Upper lobe of left lung (tissue), 6 donors: ENCODE measurements around the gene PLIN5. TPM values are rescaled to one million over a fixed set of nuclear protein-coding genes. Genes with fewer than 3 reads are reported as not detected.

ENCODE experiments used
- ATAC-seq, 2 donors: fragments of 200-7000 bp; cut with Tn5 transposase; one replicate each; pipeline ENCODE4 v1.9.1; 2022; ENCODE audit warnings: mild to moderate bottlenecking in 2 of 2, moderate library complexity in 2 of 2; ENCODE audit not compliant: low FRiP score in 2 of 2
- DNase-seq, 2 donors: peaks; one replicate each; pipeline ENCODE4 v3.0.0-alpha.2; 2019 to 2020
- H3K27ac ChIP-seq, 4 donors: fragments of 200-600 bp; sonication (generic); one replicate each; pipeline ENCODE4 v1.5.1; 2016 to 2019
- H3K27me3 ChIP-seq, 4 donors: fragments of 200-600 bp; sonication (generic); one replicate each; pipeline ENCODE4 v1.5.1; 2017 to 2019
- H3K36me3 ChIP-seq, 4 donors: fragments of 200-600 bp; sonication (generic); one replicate each; pipeline ENCODE4 v1.5.1; 2016 to 2019
- H3K4me1 ChIP-seq, 4 donors: fragments of 200-600 bp; sonication (generic); one replicate each; pipeline ENCODE4 v1.5.1; 2018 to 2019
- H3K4me3 ChIP-seq, 4 donors: fragments of 200-600 bp; sonication (generic); one replicate each; pipeline ENCODE4 v1.5.1; 2017 to 2019; ENCODE audit warnings: mild to moderate bottlenecking in 2 of 4, moderate library complexity in 1 of 4
- H3K9me3 ChIP-seq, 4 donors: fragments of 200-600 bp; sonication (generic); one replicate each; pipeline ENCODE4 v1.5.1; 2018 to 2019
- EP300 ChIP-seq, 4 donors: sonication (generic); formaldehyde crosslinking; IDR thresholded peaks; one replicate each; pipeline ENCODE4 v1.5.1; 2017; ENCODE audit warnings: antibody characterized with exemption in 4 of 4, control low read depth in 2 of 4
- POLR2A ChIP-seq, 4 donors: fragments of 450-650 bp; IDR thresholded peaks; one replicate each; pipeline ENCODE4 v1.5.1; 2016 to 2017; ENCODE audit warnings: antibody characterized with exemption in 4 of 4, mild to moderate bottlenecking in 2 of 4
- POLR2AphosphoS5 ChIP-seq, 2 donors: sonication (generic); formaldehyde crosslinking; IDR thresholded peaks; one replicate each; pipeline ENCODE4 v1.5.1; 2017; ENCODE audit warnings: antibody characterized with exemption in 2 of 2
- WGBS, 2 donors: methylation state at CpG; one replicate each; pipeline ENCODE4 v1.1.5; 2017 to 2018; 5-methylcytosine and 5-hydroxymethylcytosine counted together
- total RNA-seq, 6 donors: library from RNA; depleted of rRNA in 4 of 6; stranded (reverse); fragments of >200 nt in 4 of 6; gene quantifications; one replicate each; pipeline versions ENCODE4 v1.1.0 to v1.2.1, GENCODE V29; 2016 to 2021
- TF ChIP-seq, protein P1 (sequence below), 6 experiments: fragments of 450-650 bp in 4 of 6; fragments of 200-600 bp in 2 of 6; sonication (generic) in 2 of 6; IDR thresholded peaks; one replicate each; pipeline ENCODE4 v1.5.1; 2016 to 2019; ENCODE audit warnings: antibody characterized with exemption in 6 of 6
- donor health status: DM: no; HTN: no; CAD: no; lungs with moderate emphysema.
- donor health status: DM: no; HTN: yes; CAD: no; lungs with severe emphysema.

The PLIN5 gene
- total RNA-seq, 6 donors from 2014 or later, result 13.5 to 97.4 (median 23.0) TPM

DNA sequence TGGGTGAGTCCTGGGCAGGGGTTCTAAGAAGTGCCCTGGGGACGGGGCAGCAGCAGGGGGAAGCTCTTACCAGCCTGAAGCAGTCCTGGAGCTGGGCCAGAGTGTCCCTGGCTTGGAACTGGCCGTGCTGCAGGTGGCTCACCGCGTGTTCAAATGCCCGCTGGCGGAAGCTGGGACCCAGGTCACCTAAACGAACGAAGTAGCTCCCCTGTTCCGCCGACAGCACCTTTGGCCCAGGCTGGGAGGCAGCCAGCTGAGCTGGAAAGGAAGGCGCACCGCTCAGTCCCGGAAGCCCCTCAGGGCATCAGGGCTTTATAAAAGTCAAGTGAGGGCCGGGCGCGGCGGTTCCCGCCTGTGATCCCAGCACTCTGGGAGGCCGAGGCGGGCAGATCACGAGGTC lies 26.3 kb downstream of the PLIN5 start:
- ATAC-seq, result no peak
- 91 to 92% methylated on average over 6 to 14 of the region's 21 CpGs for WGBS, 2 donors

DNA sequence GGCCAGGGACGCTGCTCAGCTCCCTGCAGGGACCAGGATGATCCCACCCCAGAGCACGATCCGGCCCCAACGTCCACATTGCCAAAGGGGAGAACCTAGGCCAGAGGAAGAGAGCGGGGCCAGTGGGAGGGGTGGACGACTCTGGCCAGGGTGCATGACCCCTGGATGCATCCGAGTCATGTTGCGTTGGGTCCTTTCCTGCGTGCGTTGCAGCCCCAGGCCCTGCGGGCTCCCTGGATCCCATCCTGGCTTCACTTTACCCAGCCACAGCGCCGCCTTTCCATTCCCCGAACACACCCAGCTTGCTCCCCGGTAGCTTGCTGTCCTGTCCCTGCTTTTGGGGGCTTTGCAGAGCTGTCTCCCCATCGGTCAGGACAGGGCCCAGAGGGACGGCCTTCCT lies 27.2 kb downstream of the PLIN5 start:
- WGBS, 2 donors, result 76 to 88% methylated on average over 16 to 17 of the region's 17 CpGs
- H3K36me3 ChIP-seq, result peaks cover under 1 to 35% (median 17%) of the 10 kb centered on the region in 4 donors
- H3K4me1 ChIP-seq, result no peaks in the 10 kb centered on the region
- H3K4me3 ChIP-seq, result no peak overlapping the region
- no peaks in the 10 kb centered on the region for H3K27me3 ChIP-seq
- no peak for DNase-seq
- no peak overlapping the region for H3K27ac ChIP-seq
- H3K9me3 ChIP-seq, result no peaks in the 10 kb centered on the region
- no peak for TF ChIP-seq POLR2AphosphoS5 (IDR thresholded peaks at IDR 0.05)
- TF ChIP-seq, protein P1, sequence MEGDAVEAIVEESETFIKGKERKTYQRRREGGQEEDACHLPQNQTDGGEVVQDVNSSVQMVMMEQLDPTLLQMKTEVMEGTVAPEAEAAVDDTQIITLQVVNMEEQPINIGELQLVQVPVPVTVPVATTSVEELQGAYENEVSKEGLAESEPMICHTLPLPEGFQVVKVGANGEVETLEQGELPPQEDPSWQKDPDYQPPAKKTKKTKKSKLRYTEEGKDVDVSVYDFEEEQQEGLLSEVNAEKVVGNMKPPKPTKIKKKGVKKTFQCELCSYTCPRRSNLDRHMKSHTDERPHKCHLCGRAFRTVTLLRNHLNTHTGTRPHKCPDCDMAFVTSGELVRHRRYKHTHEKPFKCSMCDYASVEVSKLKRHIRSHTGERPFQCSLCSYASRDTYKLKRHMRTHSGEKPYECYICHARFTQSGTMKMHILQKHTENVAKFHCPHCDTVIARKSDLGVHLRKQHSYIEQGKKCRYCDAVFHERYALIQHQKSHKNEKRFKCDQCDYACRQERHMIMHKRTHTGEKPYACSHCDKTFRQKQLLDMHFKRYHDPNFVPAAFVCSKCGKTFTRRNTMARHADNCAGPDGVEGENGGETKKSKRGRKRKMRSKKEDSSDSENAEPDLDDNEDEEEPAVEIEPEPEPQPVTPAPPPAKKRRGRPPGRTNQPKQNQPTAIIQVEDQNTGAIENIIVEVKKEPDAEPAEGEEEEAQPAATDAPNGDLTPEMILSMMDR (IDR thresholded peaks at IDR 0.05), result no peak
- TF ChIP-seq POLR2A (IDR thresholded peaks at IDR 0.05), result no peak
- no peak for TF ChIP-seq EP300 (IDR thresholded peaks at IDR 0.05)
- no peak for ATAC-seq

More for the DNA sequence above, 26.3 kb downstream of the PLIN5 start:
- Histone ChIP-seq H3K4me3 (no peak overlapping the region), H3K4me1 (no peaks in the 10 kb centered on the region), H3K27ac (no peak overlapping the region), H3K36me3 (peaks cover 0 to 26% (median 9%) of the 10 kb centered on the region in 4 donors), H3K27me3 (no peaks in the 10 kb centered on the region), H3K9me3 (no peaks in the 10 kb centered on the region)
- TF ChIP-seq POLR2AphosphoS5 (IDR thresholded peaks at IDR 0.05), result no peak
- TF ChIP-seq, protein P1 (IDR thresholded peaks at IDR 0.05), result no peak
- no peak for TF ChIP-seq POLR2A (IDR thresholded peaks at IDR 0.05)
- no peak for TF ChIP-seq EP300 (IDR thresholded peaks at IDR 0.05)
- peak in 1 of 2 donors; percentile 66 for DNase-seq

DNA sequence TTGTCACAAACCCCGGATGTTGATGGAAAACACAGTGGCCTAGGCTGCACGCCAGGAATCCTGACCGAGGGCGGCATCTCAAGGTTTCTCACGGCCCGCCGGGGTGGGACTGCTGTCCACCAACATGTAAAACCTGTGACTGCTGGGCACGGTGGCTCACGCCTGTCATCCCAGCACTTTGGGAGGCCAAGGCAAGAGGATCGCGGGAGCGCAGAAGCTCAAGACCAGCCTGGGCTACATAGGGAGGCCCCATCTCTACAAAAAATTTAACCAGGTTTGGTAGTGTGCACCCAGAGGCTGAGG lies 27.9 kb downstream of the PLIN5 start:
- no peak for DNase-seq
- Histone ChIP-seq H3K9me3 (no peaks in the 10 kb centered on the region), H3K27me3 (no peaks in the 10 kb centered on the region), H3K4me1 (no peaks in the 10 kb centered on the region), H3K27ac (no peak overlapping the region), H3K4me3 (no peak overlapping the region), H3K36me3 (peaks cover 2 to 42% (median 24%) of the 10 kb centered on the region in 4 donors)
- no peak for ATAC-seq
- TF ChIP-seq EP300 (IDR thresholded peaks at IDR 0.05) (no peak), POLR2A (IDR thresholded peaks at IDR 0.05) (no peak), POLR2AphosphoS5 (IDR thresholded peaks at IDR 0.05) (no peak)
- TF ChIP-seq, protein P1 (IDR thresholded peaks at IDR 0.05), result no peak
- WGBS, 2 donors, result 90 to 98% methylated on average over 5 to 12 of the region's 12 CpGs

DNA sequence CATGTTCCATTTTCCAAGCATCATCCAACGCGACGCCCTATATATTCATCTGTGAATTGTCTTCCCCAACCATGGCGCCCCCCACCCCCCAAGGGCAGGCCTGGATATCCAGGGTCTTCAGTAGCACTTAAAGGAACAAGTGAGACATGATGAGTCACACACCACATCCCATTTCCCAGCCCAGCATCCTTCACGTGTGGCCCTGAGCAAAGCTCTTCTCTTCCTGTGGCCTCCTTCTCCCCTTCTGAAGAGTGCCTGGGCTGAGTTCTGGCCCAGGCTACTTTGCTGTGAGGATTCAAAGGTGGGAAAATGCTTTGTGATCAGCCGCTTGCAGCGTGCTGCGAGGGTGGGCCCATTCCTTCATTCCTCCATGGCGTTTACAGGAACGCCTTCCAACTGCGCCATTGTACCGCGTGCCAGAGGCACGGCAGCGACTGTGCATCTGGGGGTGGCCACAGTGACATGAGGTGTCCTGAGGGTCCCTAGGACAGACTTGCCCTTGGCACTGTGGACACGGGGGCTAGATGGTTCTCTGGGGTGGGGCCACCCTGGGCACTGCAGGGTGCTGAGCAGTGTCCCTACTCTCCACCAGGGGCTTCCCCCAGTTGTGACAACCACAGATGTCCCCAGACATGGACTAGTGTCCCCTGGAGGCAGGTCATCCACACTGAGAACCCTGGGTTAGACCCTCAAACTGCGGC lies 28.4 kb downstream of the PLIN5 start:
- Histone ChIP-seq H3K27ac (no peak overlapping the region), H3K4me1 (no peaks in the 10 kb centered on the region), H3K36me3 (peaks cover 2 to 47% (median 28%) of the 10 kb centered on the region in 4 donors), H3K9me3 (no peaks in the 10 kb centered on the region), H3K4me3 (no peak overlapping the region), H3K27me3 (no peaks in the 10 kb centered on the region)
- 83 to 87% methylated on average over 5 to 16 of the region's 17 CpGs for WGBS, 2 donors
- ATAC-seq, result no peak
- TF ChIP-seq, protein P1 (IDR thresholded peaks at IDR 0.05), result no peak
- no peak for TF ChIP-seq POLR2A (IDR thresholded peaks at IDR 0.05)
- no peak for TF ChIP-seq EP300 (IDR thresholded peaks at IDR 0.05)
- TF ChIP-seq POLR2AphosphoS5 (IDR thresholded peaks at IDR 0.05), result no peak
- no peak for DNase-seq
